HEK293T (cell line): ENCODE results near the gene MACROD2.

Experiments
- CTCF ChIA-PET: fragments of 350-600 bp; formaldehyde crosslinking; extraction: SDS; loops from one replicate; lab custom pipeline; 2021; ENCODE audit warnings: antibody characterized with exemption, inconsistent platforms; lab: Yijun Ruan, JAX
- POLR2A ChIA-PET: fragments of 350-600 bp; formaldehyde crosslinking; extraction: SDS; loops from one replicate; lab custom pipeline; 2020; ENCODE audit warnings: antibody characterized with exemption, inconsistent platforms; lab: Yijun Ruan, JAX
- DNase-seq: peaks from one replicate; pipeline ENCODE4 v3.0.0; 2012; ENCODE audit warnings: mixed read lengths; ENCODE audit errors: extremely low spot score
- ARNT ChIP-seq: fragments of 450-650 bp; IDR thresholded peaks from 2 replicates; pipeline ENCODE4 v1.6.1; 2017; ENCODE audit warnings: mild to moderate bottlenecking
- BHLHE40 ChIP-seq: fragments of 450-650 bp; IDR thresholded peaks from 2 replicates; pipeline ENCODE4 v1.6.1; 2016; ENCODE audit warnings: mild to moderate bottlenecking, moderate library complexity, borderline replicate concordance
- CTBP1 ChIP-seq: fragments of 450-650 bp; IDR thresholded peaks from 2 replicates; pipeline ENCODE4 v1.6.1; 2016; ENCODE audit warnings: borderline replicate concordance
- ELF4 ChIP-seq: fragments of 450-650 bp; IDR thresholded peaks from 2 replicates; pipeline ENCODE4 v1.6.1; 2017; ENCODE audit warnings: antibody characterized with exemption
- FOXA1 ChIP-seq: fragments of 450-650 bp; IDR thresholded peaks from 2 replicates; pipeline ENCODE4 v1.6.1; 2016; ENCODE audit warnings: mild to moderate bottlenecking
- FOXK2 ChIP-seq: fragments of 450-650 bp; IDR thresholded peaks from 2 replicates; pipeline ENCODE4 v1.6.1; 2016; ENCODE audit warnings: mild to moderate bottlenecking
- FOXM1 ChIP-seq: fragments of 450-650 bp; IDR thresholded peaks from 2 replicates; pipeline ENCODE4 v1.6.1; 2017; ENCODE audit warnings: mild to moderate bottlenecking, borderline replicate concordance
- HDGF ChIP-seq: fragments of 450-650 bp; IDR thresholded peaks from 2 replicates; pipeline ENCODE4 v1.6.1; 2017; ENCODE audit warnings: antibody characterized with exemption, borderline replicate concordance
- L3MBTL2 ChIP-seq: fragments of 450-650 bp; conservative IDR thresholded peaks from 2 replicates; pipeline ENCODE4 v1.6.1; 2016; ENCODE audit warnings: mild to moderate bottlenecking
- LEF1 ChIP-seq: fragments of 450-650 bp; IDR thresholded peaks from 2 replicates; pipeline ENCODE4 v1.6.1; 2017; ENCODE audit warnings: mild to moderate bottlenecking, borderline replicate concordance
- NFRKB ChIP-seq: fragments of 450-650 bp; IDR thresholded peaks from 2 replicates; pipeline ENCODE4 v1.6.1; 2016; ENCODE audit warnings: mild to moderate bottlenecking, moderate library complexity
- SP1 ChIP-seq: fragments of 450-650 bp; IDR thresholded peaks from 2 replicates; pipeline ENCODE4 v1.6.1; 2017
- SUZ12 ChIP-seq: fragments of 450-650 bp; IDR thresholded peaks from 2 replicates; pipeline ENCODE4 v1.6.1; 2016; ENCODE audit warnings: mild to moderate bottlenecking
- TARDBP ChIP-seq: fragments of 450-650 bp; IDR thresholded peaks from 2 replicates; pipeline ENCODE4 v1.6.1; 2016
- ZNF384 ChIP-seq: fragments of 450-650 bp; IDR thresholded peaks from 2 replicates; pipeline ENCODE4 v1.6.1; 2016
- TF ChIP-seq, protein P1 (sequence below): fragments of 450-650 bp; IDR thresholded peaks from 2 replicates; pipeline ENCODE4 v1.6.1; 2016

MACROD2 gene

DNA sequence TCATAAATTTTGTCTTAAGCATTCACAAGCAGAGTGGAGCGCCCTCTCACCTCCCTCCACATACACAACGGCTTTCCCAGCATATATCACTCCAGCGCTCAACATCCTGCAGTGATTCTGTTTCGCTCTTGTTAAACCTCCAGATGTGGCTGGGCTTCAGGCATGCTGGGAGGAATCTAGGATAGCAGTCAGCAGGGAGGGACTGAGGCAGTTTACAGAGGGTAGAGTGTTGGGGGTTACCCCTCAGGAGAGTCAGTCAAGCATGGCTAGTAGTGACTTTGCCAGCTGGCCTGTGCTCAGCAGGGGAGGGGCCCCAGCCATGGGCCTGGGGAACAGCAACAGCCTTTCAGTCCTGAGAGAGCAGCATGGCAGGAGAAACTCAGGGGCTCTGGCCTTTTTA is 503.5 kb downstream of the MACROD2 start:
- CTCF ChIA-PET: no interaction called here
- TF ChIP-seq FOXM1 (no peak), BHLHE40 (no peak), ARNT (no peak), FOXA1 (no peak), ELF4 (no peak), TARDBP (no peak)
- DNase-seq: no peak
- POLR2A ChIA-PET: no interaction called here

DNA sequence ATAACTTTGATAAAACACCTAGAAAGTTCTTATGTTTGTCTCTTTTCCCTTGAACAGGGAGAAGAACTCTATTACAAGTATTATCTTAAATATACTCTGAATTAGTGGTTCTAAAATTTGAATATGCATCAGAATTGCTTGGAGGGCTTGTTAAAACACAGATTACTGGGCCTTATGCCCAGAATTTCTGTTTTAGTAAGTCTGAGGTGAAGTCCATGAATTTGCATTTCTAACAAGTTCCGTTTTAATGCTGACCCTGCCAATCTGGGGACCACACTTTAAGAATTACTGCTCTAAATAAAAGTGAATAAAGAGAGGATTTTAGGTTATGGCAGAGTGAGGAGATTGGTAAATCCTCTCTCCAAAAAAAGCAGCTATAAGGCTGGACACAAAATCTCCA is 510.2 kb downstream of the MACROD2 start:
- no peak for DNase-seq
- POLR2A ChIA-PET: no interaction called here
- TF ChIP-seq FOXA1 (no peak), ELF4 (no peak), FOXK2 (no peak)
- TF ChIP-seq, protein P1, sequence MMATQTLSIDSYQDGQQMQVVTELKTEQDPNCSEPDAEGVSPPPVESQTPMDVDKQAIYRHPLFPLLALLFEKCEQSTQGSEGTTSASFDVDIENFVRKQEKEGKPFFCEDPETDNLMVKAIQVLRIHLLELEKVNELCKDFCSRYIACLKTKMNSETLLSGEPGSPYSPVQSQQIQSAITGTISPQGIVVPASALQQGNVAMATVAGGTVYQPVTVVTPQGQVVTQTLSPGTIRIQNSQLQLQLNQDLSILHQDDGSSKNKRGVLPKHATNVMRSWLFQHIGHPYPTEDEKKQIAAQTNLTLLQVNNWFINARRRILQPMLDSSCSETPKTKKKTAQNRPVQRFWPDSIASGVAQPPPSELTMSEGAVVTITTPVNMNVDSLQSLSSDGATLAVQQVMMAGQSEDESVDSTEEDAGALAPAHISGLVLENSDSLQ: no peak
- CTCF ChIA-PET: no interaction called here

DNA sequence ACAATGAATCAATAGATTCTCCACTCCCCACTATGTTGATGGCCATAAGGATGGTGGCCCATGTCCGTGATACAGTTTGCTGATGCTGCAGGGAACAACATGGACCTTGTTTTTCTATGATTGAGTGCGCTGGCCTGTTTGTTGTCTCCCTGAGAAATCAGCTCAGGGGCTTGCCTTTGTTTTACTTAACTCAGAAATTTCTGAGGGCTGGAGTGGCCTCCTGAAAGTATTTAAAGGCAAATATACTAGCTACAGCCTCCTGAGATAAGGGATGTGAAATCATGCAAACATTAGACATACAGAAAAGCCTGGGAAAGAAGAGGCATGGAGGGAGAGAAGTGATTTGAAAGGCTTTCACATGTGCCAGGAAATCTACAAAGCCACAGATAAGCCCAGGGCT is 512.4 kb downstream of the MACROD2 start:
- POLR2A ChIA-PET: no interaction called here
- no peak for DNase-seq
- CTCF ChIA-PET: no interaction called here
- TF ChIP-seq FOXK2 (no peak), NFRKB (no peak), SP1 (no peak), ZNF384 (no peak), HDGF (no peak), ARNT (no peak), ELF4 (no peak), L3MBTL2 (no peak), FOXA1 (no peak), TARDBP (no peak), CTBP1 (no peak), LEF1 (no peak), FOXM1 (no peak)
- TF ChIP-seq, protein P1: no peak

DNA sequence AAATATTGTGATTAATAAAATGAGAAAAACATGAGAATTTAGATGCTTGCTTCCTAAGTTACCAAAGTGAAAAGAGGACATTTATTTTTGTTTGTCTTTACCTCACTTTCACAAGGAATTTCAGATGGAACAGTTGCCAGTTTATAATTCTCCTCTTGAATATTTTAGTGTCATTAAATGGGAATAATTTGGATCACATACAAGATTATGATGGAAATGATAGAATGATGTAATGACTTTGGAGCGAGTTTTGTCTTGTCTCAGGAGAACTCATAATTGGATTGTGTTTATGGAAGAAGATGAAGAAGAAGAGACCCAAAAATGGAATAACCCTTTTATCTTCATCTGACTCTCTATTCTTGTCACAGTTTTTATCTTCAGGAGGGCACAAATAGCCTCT is 515.0 kb downstream of the MACROD2 start:
- ChIA-PET POLR2A (no interaction called here), CTCF (no interaction called here)
- DNase-seq: no peak
- TF ChIP-seq SUZ12 (no peak), HDGF (no peak), FOXK2 (no peak), TARDBP (no peak), ARNT (no peak), ELF4 (no peak), SP1 (no peak), BHLHE40 (no peak), LEF1 (no peak), ZNF384 (no peak)

DNA sequence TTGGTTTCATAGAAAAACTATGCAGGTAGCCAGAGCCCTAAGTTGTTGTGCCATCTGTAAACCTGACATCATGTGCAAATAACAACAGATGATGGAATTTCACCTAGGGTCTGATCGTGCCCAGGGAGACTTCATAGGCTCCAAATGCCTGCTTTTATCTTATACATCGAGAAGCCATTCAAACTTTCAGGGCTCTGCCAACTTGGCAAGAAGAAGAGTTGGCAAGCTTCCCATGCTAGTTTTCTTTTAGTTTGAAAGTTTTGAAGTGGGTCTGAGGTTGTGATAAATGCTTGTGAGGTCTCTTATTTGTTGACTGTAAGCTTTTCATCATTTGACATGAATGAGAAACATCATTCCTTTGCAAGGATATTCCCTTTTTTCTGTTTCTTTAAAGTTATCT is 517.5 kb downstream of the MACROD2 start:
- no peak for TF ChIP-seq ZNF384
- TF ChIP-seq SP1: no peak
- TF ChIP-seq CTBP1: no peak
- TF ChIP-seq NFRKB: no peak
- no peak for TF ChIP-seq L3MBTL2
- TF ChIP-seq FOXM1: no peak
- TF ChIP-seq ELF4: no peak
- TF ChIP-seq BHLHE40: no peak
- TF ChIP-seq SUZ12: no peak
- TF ChIP-seq, protein P1: no peak
- TF ChIP-seq FOXK2: no peak
- no peak for TF ChIP-seq LEF1
- no peak for TF ChIP-seq HDGF
- TF ChIP-seq TARDBP: no peak
- TF ChIP-seq ARNT: no peak
- no peak for TF ChIP-seq FOXA1
- POLR2A ChIA-PET: no interaction called here
- DNase-seq: no peak
- CTCF ChIA-PET: no interaction called here

DNA sequence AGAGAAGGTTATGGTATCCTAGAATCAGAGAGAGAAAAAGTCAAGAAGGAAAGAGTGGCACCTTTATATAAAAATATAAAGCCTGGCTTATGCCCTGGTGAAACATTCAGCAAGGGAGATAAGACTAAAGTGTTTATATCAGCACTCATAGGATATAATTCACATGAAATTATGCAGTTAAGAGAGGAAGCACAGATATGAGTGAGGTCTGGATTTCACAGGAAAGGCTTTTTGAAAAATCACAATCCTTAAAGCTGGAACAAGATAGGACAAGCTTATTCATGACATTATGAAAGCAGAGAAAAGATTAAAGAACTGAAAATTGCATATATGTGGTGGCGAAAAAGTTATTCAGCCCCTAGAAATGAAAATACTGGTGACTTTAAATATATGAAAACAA is 523.3 kb downstream of the MACROD2 start:
- ChIA-PET CTCF (no interaction called here), POLR2A (no interaction called here)
- DNase-seq: no peak
- no peak for TF ChIP-seq TARDBP
- TF ChIP-seq L3MBTL2: no peak
- no peak for TF ChIP-seq LEF1
- no peak for TF ChIP-seq HDGF
- TF ChIP-seq ELF4: no peak
- TF ChIP-seq FOXM1: no peak
- no peak for TF ChIP-seq ARNT
- TF ChIP-seq, protein P1: no peak
- no peak for TF ChIP-seq FOXA1
- no peak for TF ChIP-seq SP1
- TF ChIP-seq CTBP1: no peak

DNA sequence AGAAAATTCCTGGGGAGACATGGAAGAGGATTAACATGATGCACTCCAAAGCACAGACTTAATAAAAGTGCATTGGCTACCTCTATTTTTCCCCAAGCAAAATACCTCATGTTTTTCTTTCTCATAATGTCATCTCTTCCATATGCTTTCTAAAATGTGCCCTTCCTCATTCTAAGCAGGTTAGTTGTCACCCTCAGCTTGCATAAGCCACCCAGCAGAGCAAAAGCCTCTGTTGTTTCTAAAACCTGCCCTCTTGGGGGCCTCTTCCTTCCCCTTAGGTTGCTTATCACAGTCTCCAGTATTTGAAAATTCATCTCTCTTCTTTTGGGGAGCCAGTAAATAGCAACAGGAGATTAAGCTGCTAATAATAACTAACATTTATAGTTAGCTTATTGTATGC is 525.7 kb downstream of the MACROD2 start:
- CTCF ChIA-PET: no interaction called here
- POLR2A ChIA-PET: no interaction called here
- no peak for DNase-seq
- no peak for TF ChIP-seq SUZ12
- TF ChIP-seq LEF1: no peak
- no peak for TF ChIP-seq L3MBTL2
- TF ChIP-seq TARDBP: no peak
- TF ChIP-seq FOXA1: no peak
